ENCODE data around the gene CENPP. TPM values are rescaled to one million over a fixed set of nuclear protein-coding genes. Genes with fewer than 3 reads are reported as not detected.

CENPP gene
- total and polyA plus RNA-seq, 4 donors: 0.62 to 8.7 (median 1.3) TPM

DNA sequence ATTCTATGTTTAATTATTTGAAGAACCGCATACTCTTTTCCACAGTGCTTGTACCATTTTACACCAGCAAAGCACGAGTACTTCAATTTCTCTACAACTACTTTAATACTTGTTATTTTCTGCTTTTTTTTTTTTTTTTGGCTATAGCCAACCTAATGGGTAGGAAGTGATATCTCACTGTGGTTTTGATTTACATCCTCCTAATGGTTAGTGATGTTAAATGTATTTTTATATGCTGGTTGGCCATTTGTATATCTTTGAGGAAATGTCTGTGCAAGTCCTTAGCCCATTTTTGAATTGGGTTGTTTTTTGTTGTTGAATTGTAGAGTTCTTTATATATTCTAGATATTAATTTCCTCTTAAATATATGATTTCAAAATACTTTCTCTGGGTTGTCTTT lies 56.0 kb downstream of the CENPP start:
- no peak overlapping the region for H3K9ac ChIP-seq (ENCODE audit: low read depth in 1 of 2, low read length in 2 of 2)
- H3K27me3 ChIP-seq (ENCODE audit: control insufficient read depth in 4 of 4, insufficient read depth in 4 of 4, low read length in 3 of 4): no peaks in the 10 kb centered on the region
- no peak overlapping the region for H3K4me3 ChIP-seq (ENCODE audit: low read depth in 1 of 3, low read length in 3 of 3)
- TF ChIP-seq RXRA (IDR thresholded peaks at IDR 0.05) (no peak), RAD21 (IDR thresholded peaks at IDR 0.05) (no peak), GABPA (IDR thresholded peaks at IDR 0.05 in 1 of 2, conservative IDR thresholded peaks at IDR 0.05 in 1 of 2) (no peak)
- peaks cover 0 to 8% (median 4%) of the 10 kb centered on the region in 4 donors for H3K4me1 ChIP-seq (ENCODE audit: control insufficient read depth in 4 of 4, insufficient read depth in 4 of 4, low read length in 3 of 4)
- H3K36me3 ChIP-seq (ENCODE audit: control insufficient read depth in 4 of 4, insufficient read depth in 3 of 4, low read depth in 1 of 4, low read length in 3 of 4): no peaks in the 10 kb centered on the region
- no peaks in the 10 kb centered on the region for H3K9me3 ChIP-seq (ENCODE audit: control insufficient read depth in 4 of 4, low read length in 3 of 4)
- H3K27ac ChIP-seq (ENCODE audit: low read depth in 1 of 2, low read length in 2 of 2): no peak overlapping the region
- no peak for DNase-seq (ENCODE audit: low spot score)
- 92% methylated on average over 2 of the region's 2 CpGs for WGBS

GRCh38 chr9:92384375-92384774 lies 58.6 kb downstream of the CENPP start:
- 95% methylated on average over 1 of the region's 1 CpG for WGBS
- Histone ChIP-seq H3K36me3 (ENCODE audit: control insufficient read depth in 4 of 4, insufficient read depth in 3 of 4, low read depth in 1 of 4, low read length in 3 of 4) (no peaks in the 10 kb centered on the region), H3K9ac (ENCODE audit: low read depth in 1 of 2, low read length in 2 of 2) (no peak overlapping the region), H3K9me3 (ENCODE audit: control insufficient read depth in 4 of 4, low read length in 3 of 4) (no peaks in the 10 kb centered on the region), H3K4me3 (ENCODE audit: low read depth in 1 of 3, low read length in 3 of 3) (no peak overlapping the region), H3K4me1 (ENCODE audit: control insufficient read depth in 4 of 4, insufficient read depth in 4 of 4, low read length in 3 of 4) (peaks cover 0 to 8% (median 4%) of the 10 kb centered on the region in 4 donors), H3K27ac (ENCODE audit: low read depth in 1 of 2, low read length in 2 of 2) (no peak overlapping the region), H3K27me3 (ENCODE audit: control insufficient read depth in 4 of 4, insufficient read depth in 4 of 4, low read length in 3 of 4) (no peaks in the 10 kb centered on the region)
- DNase-seq (ENCODE audit: low spot score): no peak
- TF ChIP-seq NR2F2 (IDR thresholded peaks at IDR 0.05) (no peak), ZBTB33 (IDR thresholded peaks at IDR 0.05) (no peak), YY1 (IDR thresholded peaks at IDR 0.05) (no peak), JUND (IDR thresholded peaks at IDR 0.05) (no peak), HNF4A (conservative IDR thresholded peaks at IDR 0.05) (no peak), MAX (IDR thresholded peaks at IDR 0.05) (no peak), GABPA (IDR thresholded peaks at IDR 0.05 in 1 of 2, conservative IDR thresholded peaks at IDR 0.05 in 1 of 2) (no peak), EGR1 (IDR thresholded peaks at IDR 0.05; ENCODE audit: low read depth in 2 of 2) (no peak), CTCF (IDR thresholded peaks at IDR 0.05; ENCODE audit: low read depth, low read length, missing input control) (no peak), RAD21 (IDR thresholded peaks at IDR 0.05) (no peak), FOXA1 (IDR thresholded peaks at IDR 0.05) (no peak), ATF3 (IDR thresholded peaks at IDR 0.05) (no peak), REST (IDR thresholded peaks at IDR 0.05) (no peak), RXRA (IDR thresholded peaks at IDR 0.05) (no peak), HNF4G (IDR thresholded peaks at IDR 0.05) (no peak), TAF1 (conservative IDR thresholded peaks at IDR 0.05) (no peak), SP1 (IDR thresholded peaks at IDR 0.05) (no peak), FOXA2 (IDR thresholded peaks at IDR 0.05) (no peak)
